GM13976 (cell line): ENCODE data around the gene PNPLA7.

ENCODE experiments used
- DNase-seq: peaks from one replicate; pipeline ENCODE4 v3.0.0; 2012; ENCODE audit warnings: low spot score
- CTCF ChIP-seq: IDR thresholded peaks from 2 replicates; pipeline ENCODE4 v1.5.1; 2012; ENCODE audit warnings: borderline replicate concordance, mild to moderate bottlenecking; ENCODE audit not compliant: insufficient read depth; ENCODE audit errors: extremely low read depth, missing control alignments, control extremely low read depth
- in situ Hi-C: fragments of 300-500 bp; cut with MboI; formaldehyde crosslinking; loops from one replicate; pipeline ENCODE4 v1.12.0; 2022; ENCODE audit warnings: low sequenced_read_pairs, mixed read lengths, inconsistent platforms; ENCODE audit not compliant: unreplicated experiment

PNPLA7 gene

GRCh38 chr9:137497921-137498719 lies 52.1 kb downstream of the PNPLA7 start:
- no peak for DNase-seq
- no peak for TF ChIP-seq CTCF
- in situ Hi-C loops: no loop called here

- DNase-seq: no peak
- TF ChIP-seq CTCF: no peak
Measured at GRCh38 chr9:137496601-137497375, 53.4 kb downstream of the PNPLA7 start.

DNA sequence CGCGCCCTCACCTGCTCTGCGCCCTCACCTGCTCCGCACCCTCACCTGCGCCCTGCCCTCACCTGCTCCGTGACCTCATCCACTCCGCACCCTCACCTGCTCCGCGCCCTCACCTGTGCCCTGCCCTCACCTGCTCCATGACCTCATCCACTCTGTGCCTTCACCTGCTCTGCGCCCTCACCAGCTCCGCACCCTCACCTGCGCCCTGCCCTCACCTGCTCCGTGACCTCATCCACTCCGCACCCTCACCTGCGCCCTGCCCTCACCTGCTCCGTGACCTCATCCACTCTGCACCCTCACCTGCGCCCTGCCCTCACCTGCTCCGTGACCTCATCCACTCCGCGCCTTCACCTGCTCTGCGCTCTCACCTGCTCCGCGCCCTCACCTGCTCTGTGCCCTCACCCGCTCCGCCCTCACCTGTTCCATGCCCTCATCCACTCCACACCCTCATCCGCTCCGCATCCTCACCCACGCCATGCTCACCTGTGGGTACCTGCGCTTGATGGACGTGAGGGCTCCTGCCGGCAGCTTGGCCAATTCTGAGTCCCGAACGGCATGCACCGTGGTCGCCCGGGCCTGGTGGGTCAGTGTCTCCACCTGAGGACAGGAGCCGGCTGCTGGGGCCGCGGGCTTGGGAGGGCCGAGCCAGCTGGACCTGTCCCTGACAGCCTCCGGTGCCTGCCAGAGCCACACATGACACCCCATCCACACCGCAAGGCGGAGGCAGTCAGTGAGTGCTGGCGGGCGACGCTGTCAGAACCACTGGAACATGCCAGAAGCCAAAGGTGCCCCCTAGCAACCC lies 55.5 kb downstream of the PNPLA7 start:
- TF ChIP-seq CTCF: no peak
- no peak for DNase-seq
- in situ Hi-C loops: no loop called here

More at GRCh38 chr9:137496601-137497375, 53.4 kb downstream of the PNPLA7 start:
- in situ Hi-C loops: no loop called here

DNA sequence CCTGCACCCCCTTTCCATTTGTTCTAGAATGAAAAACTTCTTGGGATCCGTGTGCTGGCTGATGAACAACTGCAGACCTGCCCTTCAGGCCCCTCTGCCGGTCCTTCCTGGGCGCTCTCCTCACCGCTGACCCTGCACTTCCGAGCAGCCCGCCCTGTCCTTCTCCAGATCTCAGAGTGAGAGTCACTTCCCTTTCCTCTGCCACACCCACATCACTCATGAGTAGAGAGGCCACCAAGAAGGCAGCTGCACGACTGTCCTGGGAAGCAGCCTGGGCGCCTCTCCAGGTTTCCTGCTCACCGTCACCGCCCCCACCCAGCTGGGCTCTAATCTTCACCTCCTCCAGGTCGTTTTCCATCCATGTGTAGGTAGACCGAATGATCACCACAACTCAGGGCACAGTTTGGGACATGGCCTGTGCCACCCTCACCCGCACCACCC lies 56.1 kb downstream of the PNPLA7 start:
- in situ Hi-C loops: no loop called here
- no peak for DNase-seq
- TF ChIP-seq CTCF: no peak

GRCh38 chr9:137493364-137494103 lies 56.7 kb downstream of the PNPLA7 start:
- in situ Hi-C loops: no loop called here
- no peak for TF ChIP-seq CTCF
- DNase-seq: no peak
